Right atrium auricular region (tissue), 2 donors: ENCODE results near the gene TLE3. TPM values are rescaled to one million over a fixed set of nuclear protein-coding genes. Genes with fewer than 3 reads are reported as not detected.

Experiments used
- DNase-seq: peaks from one replicate; pipeline ENCODE4 v3.0.0-alpha.2; 2019; ENCODE audit warnings: low spot score
- H3K27ac ChIP-seq, 2 donors: fragments of 200-600 bp; sonication (generic); 1 replicate in 1 of 2; 2 replicates in 1 of 2; pipeline ENCODE4 v1.5.1; 2016 to 2019
- H3K27me3 ChIP-seq, 2 donors: fragments of 200-600 bp; sonication (generic); one replicate each; pipeline versions ENCODE4 v1.5.1 to v1.6.0; 2017 to 2019
- H3K36me3 ChIP-seq: fragments of 200-600 bp; sonication (generic); one replicate; pipeline ENCODE4 v1.5.1; 2016
- H3K4me1 ChIP-seq, 2 donors: fragments of 200-600 bp; sonication (generic); one replicate each; pipeline versions ENCODE4 v1.5.1 to v1.6.0; 2017 to 2019
- H3K4me3 ChIP-seq, 2 donors: fragments of 200-600 bp; sonication (generic); 1 replicate in 1 of 2; 2 replicates in 1 of 2; pipeline ENCODE4 v1.5.1; 2017 to 2019; ENCODE audit warnings: mild to moderate bottlenecking in 1 of 2, moderate library complexity in 1 of 2
- H3K9me3 ChIP-seq, 2 donors: fragments of 200-600 bp; sonication (generic); one replicate each; pipeline ENCODE4 v1.5.1; 2019
- total RNA-seq, 2 donors: library from RNA; depleted of rRNA; stranded (reverse); fragments of >200 nt; gene quantifications; one replicate each; pipeline ENCODE4 v1.1.0, GENCODE V29; 2016
- TF ChIP-seq, protein P1 (sequence below), 2 donors: fragments of 200-600 bp; sonication (generic); IDR thresholded peaks; one replicate each; pipeline ENCODE4 v1.5.1; 2019; ENCODE audit warnings: antibody characterized with exemption in 2 of 2

The TLE3 gene
- total RNA-seq, 2 donors from 2014 or later: 23.3 to 61.7 TPM

- H3K36me3 ChIP-seq: no peaks in the 10 kb centered on the region
- TF ChIP-seq, protein P1, sequence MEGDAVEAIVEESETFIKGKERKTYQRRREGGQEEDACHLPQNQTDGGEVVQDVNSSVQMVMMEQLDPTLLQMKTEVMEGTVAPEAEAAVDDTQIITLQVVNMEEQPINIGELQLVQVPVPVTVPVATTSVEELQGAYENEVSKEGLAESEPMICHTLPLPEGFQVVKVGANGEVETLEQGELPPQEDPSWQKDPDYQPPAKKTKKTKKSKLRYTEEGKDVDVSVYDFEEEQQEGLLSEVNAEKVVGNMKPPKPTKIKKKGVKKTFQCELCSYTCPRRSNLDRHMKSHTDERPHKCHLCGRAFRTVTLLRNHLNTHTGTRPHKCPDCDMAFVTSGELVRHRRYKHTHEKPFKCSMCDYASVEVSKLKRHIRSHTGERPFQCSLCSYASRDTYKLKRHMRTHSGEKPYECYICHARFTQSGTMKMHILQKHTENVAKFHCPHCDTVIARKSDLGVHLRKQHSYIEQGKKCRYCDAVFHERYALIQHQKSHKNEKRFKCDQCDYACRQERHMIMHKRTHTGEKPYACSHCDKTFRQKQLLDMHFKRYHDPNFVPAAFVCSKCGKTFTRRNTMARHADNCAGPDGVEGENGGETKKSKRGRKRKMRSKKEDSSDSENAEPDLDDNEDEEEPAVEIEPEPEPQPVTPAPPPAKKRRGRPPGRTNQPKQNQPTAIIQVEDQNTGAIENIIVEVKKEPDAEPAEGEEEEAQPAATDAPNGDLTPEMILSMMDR (IDR thresholded peaks at IDR 0.05): no peak
- DNase-seq: no peak
- H3K27me3 ChIP-seq: no peaks in the 10 kb centered on the region
- H3K4me1 ChIP-seq: peaks cover 0 to 26% of the 10 kb centered on the region in 2 donors
- no peak overlapping the region for H3K4me3 ChIP-seq
- H3K27ac ChIP-seq: no peak overlapping the region
- no peaks in the 10 kb centered on the region for H3K9me3 ChIP-seq
Measured at GRCh38 chr15:70128414-70129140, 30.9 kb upstream of the TLE3 start.

- DNase-seq: no peak
- H3K4me3 ChIP-seq: no peak overlapping the region
- H3K27ac ChIP-seq: no peak overlapping the region
- no peaks in the 10 kb centered on the region for H3K36me3 ChIP-seq
- TF ChIP-seq, protein P1 (IDR thresholded peaks at IDR 0.05): no peak
- no peaks in the 10 kb centered on the region for H3K9me3 ChIP-seq
- no peaks in the 10 kb centered on the region for H3K27me3 ChIP-seq
- H3K4me1 ChIP-seq: peaks cover 0 to 26% of the 10 kb centered on the region in 2 donors
Measured at GRCh38 chr15:70127770-70128413, 30.2 kb upstream of the TLE3 start.

DNA sequence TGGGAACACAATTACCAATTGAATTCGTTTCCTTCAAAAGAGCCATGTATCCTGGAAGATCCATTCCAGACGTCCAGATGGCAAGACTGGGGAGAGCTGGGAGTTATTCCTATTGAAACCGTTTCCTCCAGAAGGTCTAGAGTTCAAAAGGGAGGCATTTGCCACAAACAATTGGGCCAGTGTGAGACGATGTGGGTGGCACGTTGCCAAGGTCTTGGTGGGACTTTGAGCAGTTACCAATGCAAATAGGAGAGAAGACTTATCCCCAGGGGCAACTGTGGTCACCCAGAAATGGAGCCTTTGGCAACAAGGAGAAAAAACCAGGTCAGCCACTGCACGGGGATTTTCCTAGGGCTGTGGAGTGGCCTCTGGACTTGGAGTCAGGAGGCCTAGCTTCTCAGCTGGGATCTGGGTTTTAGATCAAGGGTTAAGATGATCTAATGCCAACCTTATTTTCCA is 29.6 kb upstream of the TLE3 start:
- DNase-seq: no peak
- TF ChIP-seq, protein P1 (IDR thresholded peaks at IDR 0.05): no peak

DNA sequence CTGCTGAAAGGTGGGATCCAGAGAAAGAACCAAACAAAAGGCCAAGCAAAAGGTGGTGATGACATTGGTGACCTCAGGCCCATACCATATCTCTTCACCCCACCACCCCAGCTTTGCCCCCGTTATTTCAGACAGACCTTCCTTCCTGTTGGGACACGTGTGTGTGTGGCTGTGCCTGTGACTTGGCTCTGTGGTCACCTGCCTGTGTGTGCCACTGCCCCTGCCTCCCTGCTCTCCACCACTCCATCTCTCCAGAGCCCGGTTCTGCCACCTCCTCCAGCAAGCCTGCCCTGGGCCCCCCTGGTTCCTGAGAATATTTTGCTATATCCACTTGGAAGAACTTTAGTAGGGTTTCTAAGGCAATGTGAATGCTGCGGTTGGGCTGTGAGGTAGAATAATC is 28.6 kb upstream of the TLE3 start:
- Histone ChIP-seq H3K4me3 (no peak overlapping the region), H3K27me3 (no peaks in the 10 kb centered on the region), H3K9me3 (no peaks in the 10 kb centered on the region), H3K36me3 (no peaks in the 10 kb centered on the region), H3K27ac (no peak overlapping the region), H3K4me1 (peaks cover 0 to 15% of the 10 kb centered on the region in 2 donors)
- no peak for DNase-seq
- TF ChIP-seq, protein P1 (IDR thresholded peaks at IDR 0.05): no peak

More for the DNA sequence above, 29.6 kb upstream of the TLE3 start:
- peaks cover 0 to 23% of the 10 kb centered on the region in 2 donors for H3K4me1 ChIP-seq
- no peaks in the 10 kb centered on the region for H3K36me3 ChIP-seq
- H3K4me3 ChIP-seq: no peak overlapping the region
- no peaks in the 10 kb centered on the region for H3K27me3 ChIP-seq
- H3K27ac ChIP-seq: no peak overlapping the region
- no peaks in the 10 kb centered on the region for H3K9me3 ChIP-seq

DNA sequence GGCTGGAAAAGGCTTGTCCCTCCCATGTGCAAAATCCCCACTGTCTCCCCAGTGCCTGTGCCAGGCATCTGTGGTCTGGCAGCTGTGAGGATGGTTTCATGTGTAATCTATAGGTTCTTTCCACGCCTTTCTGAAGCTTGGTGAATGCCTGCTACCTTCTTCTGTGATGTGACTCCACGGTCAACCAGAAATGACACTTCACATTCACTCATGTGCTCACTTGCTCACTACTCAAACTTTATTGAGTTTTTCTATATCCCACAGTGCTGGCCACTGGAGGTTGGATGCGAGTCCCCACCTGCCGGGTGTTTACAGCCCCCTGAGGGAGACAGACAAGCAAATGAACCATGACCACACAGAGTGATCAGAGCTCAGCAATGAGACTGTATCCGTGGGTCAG is 27.9 kb upstream of the TLE3 start:
- Histone ChIP-seq H3K4me1 (peaks cover 0 to 22% of the 10 kb centered on the region in 2 donors), H3K36me3 (no peaks in the 10 kb centered on the region), H3K9me3 (no peaks in the 10 kb centered on the region), H3K4me3 (no peak overlapping the region), H3K27me3 (no peaks in the 10 kb centered on the region), H3K27ac (no peak overlapping the region)
- DNase-seq: no peak
- TF ChIP-seq, protein P1 (IDR thresholded peaks at IDR 0.05): no peak
